SH-SY5Y (cell line): ENCODE results near the gene PDHX.

Source experiments
- GATA2 ChIP-seq: IDR thresholded peaks from 2 replicates; pipeline ENCODE4 v1.6.1; 2011; ENCODE audit warnings: mild to moderate bottlenecking, low read depth, low read length
- GATA3 ChIP-seq: IDR thresholded peaks from 2 replicates; pipeline ENCODE4 v1.6.1; 2011; ENCODE audit warnings: low read depth, mild to moderate bottlenecking, low read length, moderate library complexity

- TF ChIP-seq GATA2 (no peak), GATA3 (no peak)
These were observed 94.2 kb downstream of the PDHX start for GRCh38 chr11:35010654-35011053.
